NK-92 (cell line): ENCODE measurements around the gene HTR7.
"Not testable (repeated sequence)": the region's sequence is repeated elsewhere in the genome, so short reads cannot be mapped to it uniquely, and the experiment has no call there.

Source experiments
- DNase-seq: peaks from one replicate; lab custom pipeline; 2025; ENCODE audit not compliant: unreplicated experiment; lab: John Stamatoyannopoulos, UW

HTR7 gene

DNA sequence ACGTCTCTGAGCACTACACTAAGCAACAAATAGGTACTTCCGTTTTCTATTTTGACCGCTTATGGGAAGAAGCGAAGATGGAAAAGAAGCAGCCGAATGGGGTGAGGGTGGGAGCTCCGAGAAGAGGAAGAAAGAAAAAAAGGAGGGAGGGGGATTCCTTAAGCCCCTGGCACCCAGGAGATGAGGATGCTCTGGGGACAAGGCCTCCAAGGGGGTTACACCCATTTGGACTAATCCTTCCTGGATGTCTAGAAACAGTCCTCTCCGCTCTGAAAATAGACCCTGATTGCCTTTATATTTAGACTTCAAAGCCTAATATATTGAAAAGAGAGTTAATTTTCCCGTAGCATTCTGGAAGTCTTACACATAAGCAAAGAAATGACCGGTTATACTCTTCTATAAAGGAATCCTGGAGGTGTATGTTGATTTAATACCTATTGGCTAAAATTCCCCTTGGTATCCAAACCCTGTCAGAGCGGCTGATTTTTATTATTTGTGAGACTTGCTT, 676 bp upstream of the HTR7 start:
- DNase-seq = no peak

DNA sequence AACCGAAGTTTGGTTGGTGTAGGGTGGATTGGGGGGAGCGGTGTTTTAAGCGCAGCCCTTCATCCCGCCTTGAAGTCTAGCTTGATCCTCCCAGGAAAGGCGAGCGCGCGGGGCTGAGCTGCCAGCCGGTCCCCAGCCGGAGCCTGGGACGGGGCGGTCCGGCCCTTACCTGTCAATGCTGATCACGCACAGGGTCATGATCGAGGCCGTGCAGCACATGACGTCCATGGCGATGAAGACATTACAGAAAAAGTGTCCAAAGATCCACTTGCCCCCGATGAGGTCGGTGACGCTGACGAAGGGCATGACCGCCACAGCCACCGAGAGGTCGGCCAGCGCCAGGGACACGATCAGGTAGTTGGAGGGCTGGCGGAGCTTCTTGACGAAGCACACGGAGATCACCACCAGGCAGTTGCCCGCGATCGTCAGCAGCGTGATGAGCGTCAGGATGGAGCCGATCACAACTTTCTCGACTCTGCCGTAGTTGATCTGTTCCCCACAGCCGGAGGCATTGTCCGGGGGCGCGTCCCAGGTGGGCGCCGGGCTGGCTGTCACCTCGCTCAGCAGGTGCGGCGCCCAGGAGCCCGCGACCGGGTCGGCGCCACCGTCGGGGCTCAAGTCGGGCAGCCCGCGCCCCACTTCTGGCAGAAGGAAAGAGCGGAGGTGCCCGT, 740 bp downstream of the HTR7 start:
- DNase-seq = no peak

DNA sequence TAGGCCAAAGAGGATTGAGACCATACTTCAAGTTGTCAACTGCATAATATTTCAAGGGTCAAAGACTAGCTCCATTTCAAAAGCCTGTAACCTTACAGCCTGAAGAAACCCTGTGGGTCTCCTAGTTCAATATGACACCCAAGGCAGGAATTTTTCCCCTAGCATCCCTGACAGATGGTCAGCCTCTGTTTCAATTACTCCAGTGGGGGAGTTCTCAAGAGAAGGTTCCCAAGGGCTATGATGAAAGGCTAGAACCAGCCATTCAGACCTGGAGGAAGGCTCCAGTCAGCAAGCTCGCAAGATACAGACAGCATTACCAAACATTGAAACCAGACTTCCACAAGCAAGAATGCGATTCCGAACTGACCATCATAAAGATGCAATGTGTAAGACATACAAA, 1.6 kb downstream of the HTR7 start:
- DNase-seq = no peak

DNA sequence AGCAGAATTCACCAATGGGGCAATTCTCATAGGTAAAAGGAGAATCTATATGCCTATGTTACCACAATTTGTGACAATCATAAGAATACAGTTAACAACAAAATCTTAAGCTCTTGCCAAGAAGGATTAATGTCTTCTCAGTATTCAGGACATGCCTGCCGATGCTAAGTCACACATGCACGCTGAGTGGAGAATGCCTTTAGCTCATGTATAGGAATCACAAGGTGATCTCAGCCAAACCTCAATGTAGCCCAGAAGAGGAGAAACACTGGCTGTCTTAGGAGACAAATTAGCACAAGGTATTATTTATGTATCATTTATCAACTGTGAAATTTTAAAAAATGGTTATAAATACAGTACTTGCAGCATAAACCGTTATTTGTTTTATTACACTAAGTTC, 2.7 kb downstream of the HTR7 start:
- DNase-seq = no peak

DNA sequence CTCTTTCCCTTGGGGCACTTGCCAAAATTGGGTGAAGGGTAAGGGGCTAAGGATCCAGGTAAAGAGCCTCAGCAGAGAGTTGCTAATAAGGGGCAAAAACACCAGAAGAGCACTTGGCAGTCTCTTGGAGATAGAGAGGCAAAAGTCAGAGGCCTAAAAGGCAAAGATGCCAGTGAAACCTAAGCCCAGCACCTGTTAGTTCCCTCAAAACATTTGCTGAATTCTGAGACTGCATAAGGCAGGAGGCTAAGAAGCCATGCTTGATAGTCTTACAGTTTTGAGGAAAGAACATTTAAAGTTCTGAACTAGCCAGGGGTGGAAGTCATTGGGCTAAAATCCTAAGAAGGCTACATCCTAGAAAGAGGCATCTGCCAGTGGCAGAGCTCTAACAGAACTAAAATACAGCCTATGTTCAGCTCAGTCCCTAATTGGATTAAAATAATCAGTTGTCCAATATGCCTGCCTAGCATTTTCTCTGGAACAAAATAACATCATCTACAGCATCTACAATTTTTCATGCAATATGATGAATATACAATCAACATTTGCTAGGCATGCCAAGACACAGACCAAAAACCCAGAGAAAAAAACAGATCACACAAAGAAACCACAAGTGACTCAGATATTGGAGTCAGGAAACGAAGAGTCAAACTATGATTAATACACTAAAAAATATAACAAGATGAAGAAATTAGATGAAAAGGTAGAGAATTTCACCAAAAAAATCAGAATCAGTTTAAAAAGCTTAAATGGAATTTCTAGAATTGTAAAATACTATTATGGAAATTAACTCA, 7.7 kb downstream of the HTR7 start:
- DNase-seq = no peak

DNA sequence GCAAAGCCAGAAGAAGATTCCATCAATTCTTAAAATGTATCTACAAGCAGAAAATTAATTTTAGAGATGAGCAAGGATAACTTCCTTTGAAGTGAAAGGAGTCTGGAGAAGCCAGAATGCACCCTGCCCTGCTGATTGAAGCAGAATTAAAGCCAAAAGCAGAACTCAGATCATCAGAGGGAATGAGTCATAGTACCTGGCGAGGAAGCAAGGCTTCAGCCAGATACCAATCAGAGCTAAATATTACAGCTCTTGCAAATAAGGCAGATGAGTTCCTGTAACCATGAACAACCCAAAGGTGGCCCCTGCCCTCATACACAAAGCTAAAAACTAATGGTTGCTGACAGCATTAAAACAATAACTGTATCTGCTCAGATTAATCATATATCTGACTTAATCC, 10.4 kb downstream of the HTR7 start:
- no peak for DNase-seq

DNA sequence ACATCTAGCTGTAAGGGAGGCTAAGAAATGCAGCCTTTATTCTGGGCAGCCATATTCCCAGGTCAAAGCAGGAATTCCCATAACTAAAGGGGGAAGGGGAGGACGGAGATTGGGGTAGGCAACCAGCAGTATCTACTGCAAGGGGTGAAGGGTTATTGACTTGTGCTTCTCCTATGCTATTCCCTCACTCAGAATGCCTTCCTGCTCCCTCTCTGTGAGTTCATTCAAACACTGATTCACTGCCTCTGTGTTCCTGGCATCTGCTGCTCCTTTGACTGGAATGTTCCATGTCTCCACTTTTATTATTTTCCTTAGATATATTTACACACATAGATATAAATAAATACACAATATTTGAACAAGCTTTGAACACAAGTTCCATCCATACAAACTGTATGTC, 11.1 kb downstream of the HTR7 start:
- DNase-seq = no peak

DNA sequence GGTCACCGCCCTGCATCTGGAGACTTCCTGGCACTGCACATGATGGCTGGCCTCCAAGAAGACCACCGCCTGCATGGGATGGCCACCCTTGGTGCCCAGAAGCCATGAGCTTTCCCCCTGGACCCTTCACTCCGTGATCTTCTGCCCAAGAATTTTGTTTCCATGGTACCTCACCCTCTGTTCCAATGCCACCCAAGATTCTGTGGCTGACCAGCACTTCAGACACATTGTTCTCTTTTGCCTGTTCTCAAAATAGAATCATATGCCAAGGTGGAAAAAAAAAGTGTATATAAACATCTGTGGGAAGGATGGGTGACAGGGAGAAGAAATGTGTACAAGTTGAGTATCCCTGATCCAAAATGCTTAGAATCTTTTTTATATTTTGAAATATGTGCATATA, 12.1 kb downstream of the HTR7 start:
- DNase-seq = no peak

DNA sequence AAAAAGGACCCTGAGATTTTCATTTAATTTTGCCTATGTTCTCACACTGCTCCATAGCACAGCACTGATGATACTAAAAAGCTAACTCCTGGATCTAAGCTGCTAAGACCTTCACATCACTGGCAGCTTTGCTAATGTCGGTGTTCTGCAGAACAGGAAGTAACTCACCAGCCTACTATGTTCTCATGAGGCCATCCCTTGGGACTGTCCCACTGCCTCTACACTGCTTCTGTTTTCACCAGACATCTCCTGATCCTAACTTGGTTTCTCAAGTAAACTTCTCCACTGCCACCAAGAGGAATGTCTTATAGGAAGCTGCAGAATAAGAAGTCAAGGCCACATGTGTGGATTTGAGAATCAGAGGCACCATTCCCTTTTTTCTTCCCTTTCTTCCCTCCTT, 15.1 kb downstream of the HTR7 start:
- no peak for DNase-seq

DNA sequence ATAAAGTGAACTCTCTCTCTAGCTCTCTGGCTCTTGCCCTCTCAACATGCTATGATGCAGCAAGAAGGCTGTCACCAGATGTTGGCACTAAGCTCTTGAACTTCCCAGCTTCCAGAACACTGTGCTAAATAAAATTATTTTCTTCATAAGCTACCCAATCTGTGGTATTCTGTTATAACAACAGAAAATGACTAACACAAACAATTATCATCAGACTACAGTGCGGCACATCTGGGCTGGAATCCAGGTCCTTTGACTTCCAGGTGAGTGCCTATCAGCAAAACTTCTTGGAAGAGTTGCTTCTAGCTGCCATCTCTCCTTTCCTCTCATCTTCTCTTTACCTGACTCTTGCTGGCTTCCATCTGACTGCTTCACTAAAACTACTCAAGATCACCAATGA, 20.4 kb downstream of the HTR7 start:
- no peak for DNase-seq

DNA sequence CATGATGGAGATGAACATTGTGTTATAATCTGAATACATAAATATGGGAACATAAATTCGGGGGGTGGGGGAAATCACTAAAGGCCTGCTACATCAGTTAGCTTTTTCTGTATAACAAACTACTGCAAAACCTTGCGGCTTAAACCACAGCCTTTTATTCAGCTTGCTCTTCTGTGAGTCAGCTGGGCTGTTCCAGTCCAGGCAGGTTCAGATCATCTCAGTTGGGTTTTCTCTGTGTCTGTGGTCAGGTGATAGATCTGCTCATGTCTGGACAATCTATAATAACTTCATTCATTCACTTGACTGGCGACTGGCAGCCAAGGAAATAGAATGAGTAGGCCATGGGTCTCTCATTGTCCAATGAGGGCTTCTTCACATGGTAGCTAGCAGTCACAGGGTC, 23.5 kb downstream of the HTR7 start:
- DNase-seq = no peak

DNA sequence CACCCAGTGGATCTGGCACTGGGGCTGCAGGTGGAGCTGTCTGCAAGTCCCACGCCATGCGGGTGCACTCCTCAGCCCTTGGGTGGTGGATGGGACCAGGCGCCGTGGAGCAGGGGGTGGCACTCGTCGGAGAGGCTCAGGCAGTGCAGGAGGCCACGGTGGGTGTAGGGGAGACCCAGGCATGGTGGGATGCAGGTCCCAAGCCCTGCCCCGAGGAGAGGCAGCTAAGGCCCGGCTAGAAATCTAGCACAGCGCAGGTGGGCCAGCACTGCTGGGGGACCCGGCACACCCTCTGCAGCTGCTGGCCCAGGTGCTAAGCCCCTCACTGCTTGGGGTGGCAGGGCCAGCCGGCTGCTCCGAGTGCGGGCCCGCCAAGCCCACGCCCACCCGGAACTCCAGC, 25.7 kb downstream of the HTR7 start:
- DNase-seq = no peak

DNA sequence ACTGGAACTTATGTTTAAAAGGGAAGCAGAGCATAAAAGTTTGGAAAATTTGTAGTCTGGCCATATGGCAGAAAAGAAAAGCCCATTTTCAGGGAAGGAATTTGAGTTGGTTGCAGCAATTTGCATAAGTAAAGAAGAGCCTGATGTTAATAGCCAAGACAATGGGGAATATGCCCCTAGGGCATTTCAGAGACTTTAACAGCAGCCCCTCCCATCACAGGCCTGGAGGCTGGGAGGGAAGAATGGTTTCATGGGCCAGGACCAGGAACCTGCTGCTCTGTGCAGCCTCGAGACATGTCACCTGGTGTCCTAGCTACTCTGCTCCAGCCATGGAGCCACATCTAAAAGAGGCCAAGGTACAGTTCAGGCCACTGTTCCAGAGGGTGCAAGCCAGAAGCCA, 35.3 kb downstream of the HTR7 start:
- no peak for DNase-seq

DNA sequence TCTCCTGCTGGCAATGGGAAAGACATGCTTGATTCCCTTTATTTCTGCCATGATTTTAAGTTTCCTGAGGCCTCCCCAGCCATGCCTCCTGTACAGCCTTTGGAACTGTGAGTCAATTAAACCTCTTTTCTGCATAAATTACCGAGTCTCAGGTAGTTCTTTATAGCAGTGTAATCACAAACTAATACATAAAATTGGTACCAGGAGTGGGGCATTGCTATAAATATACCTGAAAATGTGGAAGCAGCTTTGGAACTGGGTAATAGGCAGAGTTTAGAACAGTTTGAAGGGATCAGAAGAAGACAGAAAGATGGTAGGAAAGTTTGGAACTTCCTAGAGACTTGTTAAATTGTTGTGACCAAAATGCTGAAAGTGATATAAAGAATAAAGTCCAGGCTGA, 36.0 kb downstream of the HTR7 start:
- not testable (repeated sequence) for DNase-seq

DNA sequence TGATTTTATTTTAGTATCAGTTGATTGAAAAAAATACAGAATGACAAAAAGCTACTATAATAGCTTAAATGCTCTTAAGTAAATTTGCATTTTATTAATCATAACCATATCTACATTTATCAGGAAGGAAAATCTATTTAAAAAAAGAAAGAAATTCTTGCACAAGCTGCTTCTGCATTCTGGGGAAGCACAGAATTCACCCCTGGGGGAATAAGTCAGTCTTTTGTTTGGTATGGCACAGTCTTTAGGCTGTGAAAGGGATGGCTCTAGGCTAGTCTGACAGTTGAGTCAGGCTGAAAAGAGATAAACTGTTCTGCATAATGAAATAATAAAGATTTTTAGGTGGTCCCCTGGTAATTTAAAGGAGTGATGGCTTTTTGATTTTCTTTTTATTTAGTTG, 37.9 kb downstream of the HTR7 start:
- DNase-seq = no peak

DNA sequence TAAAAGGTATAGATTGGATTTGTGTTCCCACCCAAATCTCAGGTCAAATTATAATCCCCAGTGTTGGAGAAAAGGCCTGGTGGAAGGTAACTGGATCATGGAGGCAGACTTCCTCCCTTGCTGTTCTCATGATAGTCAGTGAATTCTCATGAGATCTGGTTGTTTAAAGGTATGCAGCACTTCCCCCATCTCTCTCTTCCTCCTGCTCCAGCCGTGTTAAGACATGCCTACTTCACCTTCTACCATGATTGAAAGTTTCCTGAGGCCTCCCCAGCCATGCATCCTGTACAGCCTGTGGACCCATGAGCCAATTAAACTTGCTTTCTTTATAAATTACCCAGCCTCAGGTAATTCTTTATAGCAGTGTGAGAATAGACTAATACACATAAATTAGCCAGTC, 39.1 kb downstream of the HTR7 start:
- no peak for DNase-seq

DNA sequence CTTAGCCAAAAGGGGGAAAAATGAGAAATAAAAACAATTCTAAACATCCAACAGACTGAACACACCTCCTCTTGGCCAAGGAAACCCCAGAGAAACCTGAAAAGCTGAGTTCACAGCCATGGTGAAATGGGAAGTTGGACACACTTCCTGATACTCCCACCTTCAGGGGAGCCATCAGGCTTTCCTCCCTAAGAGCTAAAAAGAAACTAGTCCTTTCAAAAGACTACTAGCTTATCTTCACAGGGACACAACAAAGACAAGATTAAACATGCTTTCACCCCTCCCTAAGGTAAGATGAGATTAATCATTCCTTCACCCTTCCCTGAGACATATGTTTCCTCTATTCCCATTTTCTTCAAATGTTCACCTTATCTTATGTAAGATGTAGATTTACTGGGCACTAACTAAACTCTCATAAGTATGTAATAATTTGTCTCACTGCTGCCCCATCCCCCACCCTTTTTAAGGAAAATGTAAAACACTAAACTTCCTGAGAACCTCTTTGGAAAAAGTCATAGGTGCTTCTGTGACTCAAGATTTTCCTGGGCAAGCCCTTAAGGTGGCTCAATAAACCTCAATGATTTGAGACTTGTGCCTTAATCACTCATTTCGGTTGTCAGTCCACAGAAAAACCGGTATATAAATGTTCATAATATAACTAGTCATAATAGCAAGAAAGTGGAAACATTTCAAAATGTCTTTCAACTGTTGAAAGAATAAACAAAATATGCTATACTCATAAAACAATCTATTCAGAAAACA, 40.5 kb downstream of the HTR7 start:
- no peak for DNase-seq

DNA sequence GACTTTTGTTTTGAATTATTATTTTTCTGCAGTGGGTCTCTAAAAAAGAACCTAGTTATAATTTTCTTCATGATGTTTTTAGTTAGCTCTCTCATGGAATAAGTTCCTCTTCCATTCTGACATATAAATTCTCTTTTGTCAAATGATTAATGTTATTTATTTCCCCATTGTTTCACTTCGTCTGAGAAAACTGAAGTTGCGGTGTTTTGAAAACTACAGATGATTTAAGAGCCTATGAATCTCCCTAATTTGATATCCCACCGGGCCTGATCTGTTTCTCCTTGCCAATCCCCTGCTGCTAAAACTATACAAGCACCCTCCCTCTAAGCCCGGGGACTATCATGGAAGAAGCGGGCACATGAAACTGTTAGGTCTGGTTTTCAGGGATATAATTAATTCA, 41.4 kb downstream of the HTR7 start:
- no peak for DNase-seq

DNA sequence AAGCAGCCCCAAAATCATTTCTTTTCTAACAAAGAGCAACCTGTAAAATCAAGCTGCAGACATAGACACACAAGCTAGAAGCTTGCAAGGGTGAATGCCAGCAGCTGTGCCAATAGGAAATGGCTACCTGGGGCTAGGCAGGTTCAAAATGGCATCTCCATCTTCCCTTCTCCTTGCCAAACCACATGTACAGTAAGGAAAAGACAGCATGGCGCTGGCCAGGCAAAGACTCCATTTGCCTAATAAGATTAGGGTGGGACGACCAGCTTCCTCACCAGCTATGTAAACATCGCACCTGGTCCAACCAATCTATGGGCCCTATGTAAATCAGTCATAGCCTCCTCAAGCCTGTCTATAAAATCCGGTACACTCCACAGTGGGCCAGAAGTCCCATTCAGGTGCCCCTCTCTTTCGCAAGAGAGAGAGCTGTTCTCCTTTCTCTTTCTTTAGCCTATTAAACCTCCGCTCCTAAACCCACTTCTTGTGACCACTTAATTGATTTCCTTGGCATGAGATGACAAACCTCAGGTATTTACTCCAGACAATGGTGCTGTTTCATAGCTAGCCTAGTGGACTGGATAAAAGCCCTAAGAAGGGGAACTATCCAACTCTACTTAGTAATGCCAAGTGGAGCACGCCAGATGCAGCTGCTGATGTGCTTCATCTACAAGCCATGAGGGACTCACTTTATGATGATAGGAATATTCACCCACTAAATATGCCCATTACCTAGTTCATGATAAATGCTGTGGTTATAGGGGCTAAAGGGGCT, 44.1 kb downstream of the HTR7 start:
- no peak for DNase-seq

DNA sequence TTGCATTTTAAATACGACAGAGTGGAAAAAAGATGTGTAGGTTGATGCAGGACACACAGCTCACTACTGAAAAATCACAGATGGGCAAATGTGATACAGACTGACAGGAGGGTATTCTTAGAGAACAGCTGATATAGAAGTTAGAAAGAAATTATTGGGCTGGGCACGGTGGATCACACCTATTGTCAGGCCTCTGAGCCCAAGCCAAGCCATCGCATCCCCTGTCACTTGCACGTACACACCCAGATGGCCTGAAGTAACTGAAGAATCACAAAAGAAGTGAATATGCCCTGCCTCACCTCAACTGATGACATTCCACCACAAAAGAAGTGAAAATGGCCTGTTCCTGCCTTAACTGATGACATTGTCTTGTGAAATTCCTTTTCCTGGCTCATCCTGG, 50.7 kb downstream of the HTR7 start:
- not testable (repeated sequence) for DNase-seq

DNA sequence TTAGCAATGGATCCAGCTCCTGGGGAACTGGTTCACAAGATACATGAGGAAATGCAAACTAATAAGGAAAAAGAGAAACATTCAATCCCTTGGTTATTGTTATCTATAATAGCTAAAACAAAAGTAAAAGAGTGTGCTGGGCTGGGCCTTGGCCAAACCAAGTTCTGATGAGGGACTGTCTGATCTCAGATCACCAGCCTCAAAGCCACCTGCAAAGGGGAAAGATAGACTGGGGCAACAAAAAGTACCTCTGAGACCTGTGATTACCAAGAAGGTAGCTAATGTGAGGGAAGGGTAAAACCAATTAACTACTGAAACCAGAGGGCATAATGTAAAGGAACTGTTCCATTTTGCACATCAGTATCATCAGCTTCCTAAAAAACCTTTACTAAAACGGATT, 51.2 kb downstream of the HTR7 start:
- DNase-seq = no peak
